GM19463 (cell line): ENCODE data around the gene SPAG16.

ENCODE experiments used
- ATAC-seq: cut with Tn5 transposase; IDR thresholded peaks from one replicate; pipeline ENCODE4 v1.9.1; 2021; ENCODE audit warnings: mild to moderate bottlenecking, moderate library complexity; ENCODE audit not compliant: unreplicated experiment

SPAG16 gene

GRCh38 chr2:214135966-214136365 is 851.7 kb downstream of the SPAG16 start:
- ATAC-seq = peak; percentile 46

GRCh38 chr2:214138779-214139178 is 854.5 kb downstream of the SPAG16 start:
- no peak for ATAC-seq

DNA sequence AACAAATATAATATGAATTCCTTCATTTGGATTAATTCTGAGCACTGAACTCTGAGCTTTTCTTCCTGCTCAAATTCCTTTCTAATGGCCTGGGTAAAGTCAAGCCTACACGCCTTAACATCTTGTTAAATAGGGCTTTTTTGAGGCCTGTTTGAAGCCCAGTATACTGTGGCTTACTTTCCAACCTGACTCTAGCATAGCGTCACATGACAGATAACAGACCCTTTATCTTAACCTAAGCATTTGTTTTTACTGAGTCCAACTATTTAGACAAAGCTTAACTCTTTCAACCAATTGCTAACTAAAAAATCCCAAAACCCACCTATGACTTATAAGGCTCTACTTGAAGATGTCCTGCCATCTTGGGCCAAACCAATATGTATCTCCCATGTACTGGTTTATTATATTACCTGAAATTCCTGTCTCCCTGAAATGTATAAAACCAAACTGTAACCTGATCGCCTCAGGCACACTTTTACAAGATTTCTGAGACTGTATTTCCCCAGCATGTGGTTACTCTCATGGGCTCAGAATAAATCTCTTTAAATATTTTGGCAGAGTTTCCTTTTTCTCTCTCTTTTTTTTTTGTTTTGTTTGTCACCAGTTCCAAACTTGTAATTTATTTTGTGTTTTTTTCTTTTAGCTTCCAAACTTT is 855.5 kb downstream of the SPAG16 start:
- ATAC-seq = no peak

- no peak for ATAC-seq
Measured at GRCh38 chr2:214156971-214157370, 872.7 kb downstream of the SPAG16 start.

- ATAC-seq = no peak
Measured at GRCh38 chr2:214158851-214159250, 874.6 kb downstream of the SPAG16 start.

- ATAC-seq = no peak
Measured at GRCh38 chr2:214169281-214169680, 885.0 kb downstream of the SPAG16 start.

DNA sequence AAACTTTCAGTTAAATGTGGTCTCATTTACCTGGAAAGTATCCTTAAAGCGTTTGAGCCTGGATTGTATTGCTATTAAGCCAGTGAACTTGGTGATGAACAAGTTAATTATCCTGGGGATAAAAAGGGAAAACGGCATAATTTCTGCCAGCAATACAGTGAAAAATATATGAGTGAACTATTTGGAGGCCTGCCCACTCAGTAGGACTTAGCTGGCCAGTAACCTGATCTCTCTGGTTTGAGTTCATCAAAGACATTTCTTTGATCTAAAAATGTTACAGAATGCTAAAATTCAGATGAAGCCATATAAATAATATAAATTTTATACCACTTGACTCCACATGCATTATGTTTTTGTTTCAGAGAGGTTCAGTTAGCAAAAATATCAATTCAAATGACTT is 885.5 kb downstream of the SPAG16 start:
- ATAC-seq = no peak

GRCh38 chr2:214174563-214174962 is 890.3 kb downstream of the SPAG16 start:
- no peak for ATAC-seq

GRCh38 chr2:214180071-214180470 is 895.8 kb downstream of the SPAG16 start:
- ATAC-seq = no peak

DNA sequence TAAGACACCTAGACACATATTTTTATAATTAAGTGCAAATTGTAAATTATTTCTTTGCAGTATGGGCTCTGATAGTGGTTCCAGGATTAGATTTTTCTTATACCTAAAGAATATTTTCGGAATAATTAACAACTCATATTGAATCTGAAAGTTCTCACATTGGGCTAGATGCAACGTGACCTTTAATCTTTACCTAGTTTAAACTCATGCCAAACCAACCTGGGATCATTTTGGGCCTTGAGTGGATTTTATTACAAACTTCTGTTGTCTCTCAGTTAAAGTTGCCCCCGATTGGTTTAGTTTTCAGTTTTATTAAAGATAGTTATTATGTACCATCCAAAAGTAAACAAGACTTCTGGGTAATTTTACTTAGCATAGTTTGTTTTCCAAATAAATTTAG is 896.4 kb downstream of the SPAG16 start:
- ATAC-seq = no peak

- no peak for ATAC-seq
Measured at GRCh38 chr2:214184461-214184860, 900.2 kb downstream of the SPAG16 start.

- no peak for ATAC-seq
Measured at GRCh38 chr2:214185546-214185945, 901.3 kb downstream of the SPAG16 start.

GRCh38 chr2:214192711-214193110 is 908.4 kb downstream of the SPAG16 start:
- ATAC-seq = no peak

- ATAC-seq = no peak
Measured at GRCh38 chr2:214193943-214194342, 909.7 kb downstream of the SPAG16 start.

- no peak for ATAC-seq
Measured at GRCh38 chr2:214196260-214196659, 912.0 kb downstream of the SPAG16 start.

GRCh38 chr2:214201892-214202291 is 917.6 kb downstream of the SPAG16 start:
- ATAC-seq = no peak

- no peak for ATAC-seq
Measured at GRCh38 chr2:214203214-214203613, 919.0 kb downstream of the SPAG16 start.

GRCh38 chr2:214203744-214204289 is 919.6 kb downstream of the SPAG16 start:
- ATAC-seq = no peak

DNA sequence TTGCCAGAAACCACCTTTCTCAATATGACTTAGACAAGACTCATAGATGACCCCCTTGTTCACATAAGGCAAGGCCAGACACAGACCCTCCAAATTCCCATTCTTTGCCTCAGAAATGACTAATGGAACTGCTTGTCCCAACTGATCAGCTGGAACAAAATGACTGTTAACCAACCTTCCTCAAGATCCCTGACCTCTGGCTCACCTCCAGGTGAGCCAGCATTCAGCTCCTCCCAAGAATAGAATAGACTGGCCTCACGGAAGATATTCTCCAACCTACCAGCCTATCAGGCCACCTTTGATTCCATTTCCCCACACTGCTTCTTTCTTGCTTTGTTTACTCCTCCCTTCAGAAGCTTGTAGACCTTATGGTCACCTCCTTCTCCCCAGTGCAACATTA is 930.8 kb downstream of the SPAG16 start:
- ATAC-seq = no peak

DNA sequence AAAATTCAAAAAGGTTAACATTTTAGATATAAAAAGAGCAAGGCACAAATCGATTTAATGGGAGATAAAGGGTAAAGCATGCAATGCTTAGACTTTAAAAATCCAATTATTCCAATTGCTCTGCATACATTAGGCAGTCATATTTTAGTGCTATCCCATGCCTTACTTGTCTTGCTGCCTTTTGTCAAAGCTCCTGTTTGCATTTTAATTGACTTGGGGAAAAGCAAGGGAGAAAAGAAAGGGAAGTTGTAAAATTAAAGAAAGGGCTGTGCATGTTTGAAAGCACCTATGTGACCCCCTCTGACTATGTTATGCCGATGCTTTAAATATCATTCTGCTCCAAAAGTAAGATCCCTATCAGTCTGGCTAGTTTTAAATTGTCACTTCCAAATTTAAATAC is 932.9 kb downstream of the SPAG16 start:
- ATAC-seq = no peak

- ATAC-seq = no peak
Measured at GRCh38 chr2:214217599-214217998, 933.3 kb downstream of the SPAG16 start.

GRCh38 chr2:214220251-214220650 is 936.0 kb downstream of the SPAG16 start:
- ATAC-seq = no peak

DNA sequence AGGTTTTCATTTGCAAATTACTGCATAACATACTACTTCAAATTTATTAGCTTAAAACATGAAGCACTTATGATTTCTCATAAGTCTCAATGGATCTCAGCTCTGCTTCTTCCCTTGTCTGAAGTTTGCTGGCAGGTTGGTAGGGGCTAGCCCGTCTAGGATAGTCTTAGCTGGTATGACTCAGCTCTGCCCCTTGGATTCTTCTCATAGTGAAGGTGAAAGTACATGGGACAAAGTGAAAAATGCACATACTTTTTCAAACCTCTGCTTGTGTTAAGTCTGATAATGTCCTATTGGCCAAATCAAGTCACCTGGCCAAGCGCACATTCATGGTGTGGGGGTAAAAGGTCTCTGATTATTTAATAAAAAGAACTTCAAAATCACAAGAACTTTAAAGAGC is 941.8 kb downstream of the SPAG16 start:
- ATAC-seq = no peak
